GM19452 (cell line): Measurements from ENCODE around the gene SLC39A2.
"Not testable (repeated sequence)": the region's sequence is repeated elsewhere in the genome, so short reads cannot be mapped to it uniquely, and the experiment has no call there.

Experiments used
- ATAC-seq: cut with Tn5 transposase; IDR thresholded peaks from one replicate; pipeline ENCODE4 v1.9.1; 2021; ENCODE audit not compliant: unreplicated experiment

SLC39A2 gene

GRCh38 chr14:21024585-21025370, 25.7 kb downstream of the SLC39A2 start, which contains the start of gene NDRG2:
TSS of gene NDRG2 (minus strand) at chr14:21025061. CDS start at chr14:21023315, 1,746 bp downstream.
- ATAC-seq = no peak

GRCh38 chr14:21025371-21026273, 26.5 kb downstream of the SLC39A2 start:
- no peak for ATAC-seq

GRCh38 chr14:21026274-21026987, 27.3 kb downstream of the SLC39A2 start:
- no peak for ATAC-seq

GRCh38 chr14:21026988-21027315, 27.9 kb downstream of the SLC39A2 start:
- no peak for ATAC-seq

GRCh38 chr14:21029917-21030316, 30.8 kb downstream of the SLC39A2 start, which contains the start of gene TPPP2:
TSS of gene TPPP2 (plus strand) at chr14:21030217. CDS start at chr14:21030582, 365 bp downstream.
- ATAC-seq = no peak

- ATAC-seq = no peak
These were observed 31.4 kb downstream of the SLC39A2 start for GRCh38 chr14:21030531-21030930.

- no peak for ATAC-seq
These were observed 33.4 kb downstream of the SLC39A2 start for GRCh38 chr14:21032326-21033132.

- ATAC-seq = no peak
These were observed 34.1 kb downstream of the SLC39A2 start for GRCh38 chr14:21033133-21033698.

- no peak for ATAC-seq
These were observed 35.6 kb downstream of the SLC39A2 start, which contains the start of gene RNASE13 for GRCh38 chr14:21034707-21035106. TSS of gene RNASE13 (minus strand) at chr14:21034807. CDS start at chr14:21034288, 519 bp downstream.

- no peak for ATAC-seq
These were observed 37.7 kb downstream of the SLC39A2 start for GRCh38 chr14:21036751-21037150.

- no peak for ATAC-seq
These were observed 38.1 kb downstream of the SLC39A2 start for GRCh38 chr14:21037156-21037555.

- ATAC-seq = no peak
These were observed 39.6 kb downstream of the SLC39A2 start for GRCh38 chr14:21038441-21039422.

- no peak for ATAC-seq
These were observed 40.7 kb downstream of the SLC39A2 start for GRCh38 chr14:21039585-21040369.

GRCh38 chr14:21040370-21040925, 41.4 kb downstream of the SLC39A2 start:
- no peak for ATAC-seq

- ATAC-seq = not testable (repeated sequence)
These were observed 41.8 kb downstream of the SLC39A2 start for GRCh38 chr14:21040941-21041340.

GRCh38 chr14:21041676-21042433, 42.8 kb downstream of the SLC39A2 start, which contains the start of gene RNASE7:
TSS of gene RNASE7 (plus strand) at chr14:21042362. CDS start at chr14:21042993, 631 bp downstream.
- no peak for ATAC-seq

GRCh38 chr14:21042918-21043317, 43.8 kb downstream of the SLC39A2 start:
- ATAC-seq = no peak
